Measurements from ENCODE around the gene CCDC74B.

DNA sequence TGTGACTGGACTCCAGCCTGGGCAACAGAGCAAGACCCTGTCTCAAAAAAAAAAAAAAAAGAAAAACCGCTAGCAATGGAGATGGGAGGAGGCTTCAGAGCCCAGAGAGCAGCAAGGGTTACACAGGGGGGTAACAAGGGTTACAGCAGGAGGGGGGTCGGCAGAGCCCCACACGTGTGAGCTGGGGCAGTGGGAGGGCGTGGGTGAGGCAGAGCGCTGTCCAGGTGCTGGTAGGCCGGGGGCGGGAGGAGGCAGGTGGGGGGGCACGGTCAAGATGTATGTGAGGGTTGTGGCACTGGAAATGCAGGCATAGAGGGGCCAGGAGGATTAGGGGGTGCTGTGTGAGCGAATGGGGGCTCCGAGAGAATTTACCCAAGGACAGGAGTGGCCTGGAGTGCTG lies 40.5 kb upstream of the CCDC74B start:
- TF ChIP-seq, protein P1, sequence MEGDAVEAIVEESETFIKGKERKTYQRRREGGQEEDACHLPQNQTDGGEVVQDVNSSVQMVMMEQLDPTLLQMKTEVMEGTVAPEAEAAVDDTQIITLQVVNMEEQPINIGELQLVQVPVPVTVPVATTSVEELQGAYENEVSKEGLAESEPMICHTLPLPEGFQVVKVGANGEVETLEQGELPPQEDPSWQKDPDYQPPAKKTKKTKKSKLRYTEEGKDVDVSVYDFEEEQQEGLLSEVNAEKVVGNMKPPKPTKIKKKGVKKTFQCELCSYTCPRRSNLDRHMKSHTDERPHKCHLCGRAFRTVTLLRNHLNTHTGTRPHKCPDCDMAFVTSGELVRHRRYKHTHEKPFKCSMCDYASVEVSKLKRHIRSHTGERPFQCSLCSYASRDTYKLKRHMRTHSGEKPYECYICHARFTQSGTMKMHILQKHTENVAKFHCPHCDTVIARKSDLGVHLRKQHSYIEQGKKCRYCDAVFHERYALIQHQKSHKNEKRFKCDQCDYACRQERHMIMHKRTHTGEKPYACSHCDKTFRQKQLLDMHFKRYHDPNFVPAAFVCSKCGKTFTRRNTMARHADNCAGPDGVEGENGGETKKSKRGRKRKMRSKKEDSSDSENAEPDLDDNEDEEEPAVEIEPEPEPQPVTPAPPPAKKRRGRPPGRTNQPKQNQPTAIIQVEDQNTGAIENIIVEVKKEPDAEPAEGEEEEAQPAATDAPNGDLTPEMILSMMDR (IDR thresholded peaks at IDR 0.05) = no peak
- no peak for TF ChIP-seq EZH2 (IDR thresholded peaks at IDR 0.05)

Data from neural progenitor cell (in vitro differentiated cells).